ENCODE data around the gene SMG9.

DNA sequence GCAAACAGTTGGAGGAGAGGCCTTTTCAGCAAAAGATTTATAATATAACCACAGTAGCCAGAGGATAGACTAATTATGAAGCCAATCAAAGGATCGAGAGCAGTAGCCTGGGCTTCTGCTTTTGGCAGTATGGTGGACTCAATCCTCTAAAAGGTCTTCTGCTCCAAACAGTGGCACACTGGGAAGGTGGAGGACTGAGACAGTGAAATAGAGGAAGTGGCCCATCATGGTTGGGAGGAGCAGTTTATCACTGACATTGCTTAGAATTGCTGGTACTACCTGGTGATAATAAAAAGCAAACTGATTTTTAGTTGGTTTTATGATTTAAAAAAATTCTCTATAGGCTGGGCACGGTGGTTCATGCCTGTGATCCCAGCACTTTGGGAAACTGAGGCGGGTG is 63.9 kb downstream of the SMG9 start:
- TF ChIP-seq EZH2phosphoT487 (IDR thresholded peaks at IDR 0.05; ENCODE audit: low read length) = no peak
- TF ChIP-seq, protein P1, sequence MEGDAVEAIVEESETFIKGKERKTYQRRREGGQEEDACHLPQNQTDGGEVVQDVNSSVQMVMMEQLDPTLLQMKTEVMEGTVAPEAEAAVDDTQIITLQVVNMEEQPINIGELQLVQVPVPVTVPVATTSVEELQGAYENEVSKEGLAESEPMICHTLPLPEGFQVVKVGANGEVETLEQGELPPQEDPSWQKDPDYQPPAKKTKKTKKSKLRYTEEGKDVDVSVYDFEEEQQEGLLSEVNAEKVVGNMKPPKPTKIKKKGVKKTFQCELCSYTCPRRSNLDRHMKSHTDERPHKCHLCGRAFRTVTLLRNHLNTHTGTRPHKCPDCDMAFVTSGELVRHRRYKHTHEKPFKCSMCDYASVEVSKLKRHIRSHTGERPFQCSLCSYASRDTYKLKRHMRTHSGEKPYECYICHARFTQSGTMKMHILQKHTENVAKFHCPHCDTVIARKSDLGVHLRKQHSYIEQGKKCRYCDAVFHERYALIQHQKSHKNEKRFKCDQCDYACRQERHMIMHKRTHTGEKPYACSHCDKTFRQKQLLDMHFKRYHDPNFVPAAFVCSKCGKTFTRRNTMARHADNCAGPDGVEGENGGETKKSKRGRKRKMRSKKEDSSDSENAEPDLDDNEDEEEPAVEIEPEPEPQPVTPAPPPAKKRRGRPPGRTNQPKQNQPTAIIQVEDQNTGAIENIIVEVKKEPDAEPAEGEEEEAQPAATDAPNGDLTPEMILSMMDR (IDR thresholded peaks at IDR 0.05; ENCODE audit: low read length) = no peak

Measured in MM.1S (cell line).